Measurements from ENCODE around the gene CFAP20DC. TPM values are rescaled to one million over a fixed set of nuclear protein-coding genes. Genes with fewer than 3 reads are reported as not detected.

Gene CFAP20DC
- total RNA-seq, 2 donors from 2014 or later, result 0.33 to 1.0 TPM

DNA sequence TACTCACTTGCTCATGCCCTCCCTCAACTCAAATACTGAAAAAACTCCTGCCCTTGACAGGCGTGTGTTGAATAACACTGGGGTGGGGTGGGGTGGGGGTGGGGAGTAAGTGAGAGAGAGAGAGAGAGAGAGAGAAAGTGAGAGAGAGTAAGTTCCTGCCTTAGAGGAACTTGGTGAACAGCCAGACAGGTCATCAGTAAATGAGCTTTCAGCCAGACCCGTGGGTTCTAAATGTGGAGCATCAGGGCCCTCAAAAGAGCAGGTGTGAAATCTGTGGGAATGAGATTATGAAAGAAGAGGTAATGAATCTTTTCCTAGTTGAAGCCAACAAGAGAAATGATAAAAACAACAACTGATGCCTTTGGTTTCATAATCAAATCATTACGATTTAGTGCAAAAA lies 248.9 kb downstream of the CFAP20DC start:
- TF ChIP-seq POLR2A (IDR thresholded peaks at IDR 0.05), result no peak
- TF ChIP-seq, protein P1, sequence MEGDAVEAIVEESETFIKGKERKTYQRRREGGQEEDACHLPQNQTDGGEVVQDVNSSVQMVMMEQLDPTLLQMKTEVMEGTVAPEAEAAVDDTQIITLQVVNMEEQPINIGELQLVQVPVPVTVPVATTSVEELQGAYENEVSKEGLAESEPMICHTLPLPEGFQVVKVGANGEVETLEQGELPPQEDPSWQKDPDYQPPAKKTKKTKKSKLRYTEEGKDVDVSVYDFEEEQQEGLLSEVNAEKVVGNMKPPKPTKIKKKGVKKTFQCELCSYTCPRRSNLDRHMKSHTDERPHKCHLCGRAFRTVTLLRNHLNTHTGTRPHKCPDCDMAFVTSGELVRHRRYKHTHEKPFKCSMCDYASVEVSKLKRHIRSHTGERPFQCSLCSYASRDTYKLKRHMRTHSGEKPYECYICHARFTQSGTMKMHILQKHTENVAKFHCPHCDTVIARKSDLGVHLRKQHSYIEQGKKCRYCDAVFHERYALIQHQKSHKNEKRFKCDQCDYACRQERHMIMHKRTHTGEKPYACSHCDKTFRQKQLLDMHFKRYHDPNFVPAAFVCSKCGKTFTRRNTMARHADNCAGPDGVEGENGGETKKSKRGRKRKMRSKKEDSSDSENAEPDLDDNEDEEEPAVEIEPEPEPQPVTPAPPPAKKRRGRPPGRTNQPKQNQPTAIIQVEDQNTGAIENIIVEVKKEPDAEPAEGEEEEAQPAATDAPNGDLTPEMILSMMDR (IDR thresholded peaks at IDR 0.05), result no peak

DNA sequence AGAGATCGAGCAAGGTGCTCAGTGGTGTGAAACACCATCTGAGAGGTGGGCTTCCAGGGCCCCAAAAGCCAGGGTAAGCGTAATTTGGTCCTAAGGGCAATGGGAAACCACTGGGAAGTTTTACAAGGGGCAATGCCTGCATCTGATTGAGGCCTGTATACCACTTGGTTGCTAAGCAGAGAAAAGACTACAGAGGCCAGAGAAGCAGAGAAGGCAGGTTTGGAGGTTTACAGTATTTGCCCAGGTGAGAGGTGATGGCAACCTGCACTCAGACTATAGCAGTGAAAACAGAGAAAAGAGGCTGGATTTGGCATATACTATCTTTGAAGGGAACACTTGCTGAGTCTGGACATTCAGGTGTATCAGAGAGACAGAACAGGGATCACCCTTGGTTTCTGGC lies 249.8 kb downstream of the CFAP20DC start:
- intact Hi-C loops (cut with DNase I), result no loop called here
- Histone ChIP-seq H3K27me3 (no peaks in the 10 kb centered on the region), H3K9me3 (no peaks in the 10 kb centered on the region), H3K4me3 (no peak overlapping the region), H3K36me3 (replicated peaks in 1 of 2; ENCODE audit: insufficient read depth in 1 of 2, low read depth in 2 of 2) (no peaks in the 10 kb centered on the region), H3K4me1 (peaks cover 6% of the 10 kb centered on the region), H3K27ac (no peak overlapping the region)
- DNase-seq (no peak), ATAC-seq (no peak)
- WGBS, 2 donors, result 88 to 97% methylated on average over 2 of the region's 2 CpGs
- no peak for TF ChIP-seq POLR2A (IDR thresholded peaks at IDR 0.05)
- TF ChIP-seq, protein P1 (IDR thresholded peaks at IDR 0.05), result no peak

More for the DNA sequence above, 248.9 kb downstream of the CFAP20DC start:
- ATAC-seq, result no peak
- Histone ChIP-seq H3K4me1 (peaks cover 6% of the 10 kb centered on the region), H3K27me3 (no peaks in the 10 kb centered on the region), H3K4me3 (no peak overlapping the region), H3K27ac (no peak overlapping the region), H3K9me3 (no peaks in the 10 kb centered on the region), H3K36me3 (replicated peaks in 1 of 2; ENCODE audit: insufficient read depth in 1 of 2, low read depth in 2 of 2) (no peaks in the 10 kb centered on the region)
- intact Hi-C loops (cut with DNase I), result no loop called here
- 22 to 30% methylated on average over 3 of the region's 3 CpGs for WGBS, 2 donors
- DNase-seq, result no peak

- 70 to 74% methylated on average over 3 of the region's 3 CpGs for WGBS, 2 donors
Observed at GRCh38 chr3:58799271-58799670, 250.6 kb downstream of the CFAP20DC start.

DNA sequence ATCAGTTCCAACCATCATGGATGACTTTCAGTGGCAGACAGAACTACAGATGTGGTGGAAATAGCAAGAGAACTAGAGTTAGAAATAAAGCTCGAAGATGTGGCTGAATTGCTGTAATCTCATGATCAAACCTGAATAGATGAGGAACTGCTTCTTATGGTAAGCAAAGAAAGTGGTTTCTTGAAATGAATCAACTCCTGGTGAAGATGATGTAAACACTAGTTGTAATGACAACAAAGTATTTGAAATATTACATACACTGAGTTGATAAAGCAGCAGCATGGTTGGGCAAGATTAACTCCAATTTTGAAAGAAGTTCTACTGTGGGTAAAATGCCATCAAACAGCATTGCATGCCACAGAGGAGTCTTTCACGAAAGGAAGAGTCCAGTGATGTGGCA lies 251.5 kb downstream of the CFAP20DC start:
- H3K27ac ChIP-seq, result no peak overlapping the region
- 61 to 74% methylated on average over 2 of the region's 2 CpGs for WGBS, 2 donors
- no peaks in the 10 kb centered on the region for H3K36me3 ChIP-seq (replicated peaks in 1 of 2; ENCODE audit: insufficient read depth in 1 of 2, low read depth in 2 of 2)
- ATAC-seq, result no peak
- no peak overlapping the region for H3K4me3 ChIP-seq
- no peaks in the 10 kb centered on the region for H3K9me3 ChIP-seq
- no peaks in the 10 kb centered on the region for H3K27me3 ChIP-seq
- intact Hi-C loops (cut with DNase I), result no loop called here
- H3K4me1 ChIP-seq, result peaks cover 6% of the 10 kb centered on the region
- no peak for DNase-seq
- TF ChIP-seq POLR2A (IDR thresholded peaks at IDR 0.05), result no peak
- TF ChIP-seq, protein P1 (IDR thresholded peaks at IDR 0.05), result no peak

More at GRCh38 chr3:58799271-58799670, 250.6 kb downstream of the CFAP20DC start:
- no peak for DNase-seq
- no peak overlapping the region for H3K4me3 ChIP-seq
- no peaks in the 10 kb centered on the region for H3K9me3 ChIP-seq
- no peak for TF ChIP-seq POLR2A (IDR thresholded peaks at IDR 0.05)
- TF ChIP-seq, protein P1 (IDR thresholded peaks at IDR 0.05), result no peak
- no peaks in the 10 kb centered on the region for H3K36me3 ChIP-seq (replicated peaks in 1 of 2; ENCODE audit: insufficient read depth in 1 of 2, low read depth in 2 of 2)
- peaks cover 6% of the 10 kb centered on the region for H3K4me1 ChIP-seq
- H3K27me3 ChIP-seq, result no peaks in the 10 kb centered on the region
- intact Hi-C loops (cut with DNase I), result no loop called here
- ATAC-seq, result no peak
- no peak overlapping the region for H3K27ac ChIP-seq

GRCh38 chr3:58794750-58795149 lies 255.1 kb downstream of the CFAP20DC start:
- ATAC-seq (no peak), DNase-seq (no peak)
- no peaks in the 10 kb centered on the region for H3K4me1 ChIP-seq
- 92 to 96% methylated on average over 4 of the region's 4 CpGs for WGBS, 2 donors
- intact Hi-C loops (cut with DNase I), result no loop called here
- H3K4me3 ChIP-seq, result no peak overlapping the region
- no peak overlapping the region for H3K27ac ChIP-seq
- no peaks in the 10 kb centered on the region for H3K9me3 ChIP-seq
- TF ChIP-seq, protein P1 (IDR thresholded peaks at IDR 0.05), result no peak
- no peak for TF ChIP-seq POLR2A (IDR thresholded peaks at IDR 0.05)
- no peaks in the 10 kb centered on the region for H3K27me3 ChIP-seq
- no peaks in the 10 kb centered on the region for H3K36me3 ChIP-seq (replicated peaks in 1 of 2; ENCODE audit: insufficient read depth in 1 of 2, low read depth in 2 of 2)
